HG03095 (cell line): ENCODE results near the gene SLC5A2.
"Not testable (repeated sequence)": the region's sequence is repeated elsewhere in the genome, so short reads cannot be mapped to it uniquely, and the experiment has no call there.

Experiments used
- ATAC-seq: cut with Tn5 transposase; IDR thresholded peaks from one replicate; pipeline ENCODE4 v1.9.1; 2021; ENCODE audit warnings: moderate library complexity; ENCODE audit not compliant: unreplicated experiment

Gene SLC5A2

DNA sequence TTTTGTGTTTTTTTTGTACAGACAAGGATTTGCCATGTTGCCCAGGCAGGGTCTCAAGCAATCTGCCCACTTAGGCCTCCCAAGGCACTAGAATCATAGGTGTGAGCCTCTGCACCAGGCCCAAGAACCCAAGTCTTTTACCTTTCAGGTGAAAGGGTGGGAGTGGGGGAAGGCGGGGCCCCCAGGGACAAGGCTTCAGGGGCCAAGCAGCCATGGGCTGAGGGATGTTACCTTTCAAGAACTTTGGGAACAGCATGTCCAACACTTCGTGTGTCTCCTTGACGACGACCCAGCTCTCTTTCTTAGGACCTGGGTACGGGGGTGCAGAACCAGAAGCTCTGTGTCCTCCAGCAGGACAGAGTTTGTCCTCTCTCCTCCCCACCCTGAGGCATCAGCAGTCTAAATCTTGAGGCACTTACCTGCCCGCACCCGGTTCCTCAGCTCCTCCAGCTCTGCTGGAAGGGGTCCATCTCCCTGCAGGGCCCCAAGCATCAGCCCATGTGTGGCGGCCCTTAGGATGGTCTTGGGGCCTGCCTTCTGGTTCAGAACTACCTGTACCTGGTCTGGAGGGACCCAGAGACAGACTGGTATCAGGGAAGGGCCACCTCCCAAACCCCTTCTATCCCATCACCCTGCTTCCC is 9.0 kb downstream of the SLC5A2 start:
- ATAC-seq = no peak

DNA sequence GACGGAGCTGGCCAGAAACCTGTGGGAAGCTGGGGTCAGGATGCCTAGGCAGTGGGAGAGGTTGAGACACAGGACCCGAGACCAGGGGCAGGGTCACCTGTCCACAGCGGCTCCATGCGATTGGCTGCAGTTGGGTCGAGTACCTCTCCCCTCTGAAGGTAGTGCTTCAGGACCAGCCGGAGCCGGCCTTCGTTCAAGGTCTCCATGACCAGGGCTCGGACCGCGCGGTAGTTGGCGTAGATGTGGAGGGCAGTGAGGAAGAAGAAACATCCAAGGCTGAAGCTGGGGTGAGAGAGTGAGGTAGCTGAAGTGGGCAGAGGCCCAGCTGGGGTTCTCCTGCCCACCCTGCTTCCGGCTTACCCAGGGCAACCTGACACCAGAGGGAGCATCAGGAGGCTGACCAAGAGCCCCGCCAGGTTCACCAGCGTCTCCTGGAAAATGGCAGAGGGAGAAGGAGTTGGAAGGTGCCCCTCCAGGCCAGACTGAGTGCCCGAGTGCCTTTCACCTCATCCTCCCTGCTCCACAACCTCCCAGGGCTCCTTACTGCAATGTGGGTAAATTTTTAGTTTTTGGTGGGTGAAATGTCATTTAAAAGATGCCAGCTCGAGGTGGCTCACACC is 10.7 kb downstream of the SLC5A2 start:
- no peak for ATAC-seq

- ATAC-seq = no peak
These were observed 13.7 kb downstream of the SLC5A2 start for GRCh38 chr16:31496670-31497069.

DNA sequence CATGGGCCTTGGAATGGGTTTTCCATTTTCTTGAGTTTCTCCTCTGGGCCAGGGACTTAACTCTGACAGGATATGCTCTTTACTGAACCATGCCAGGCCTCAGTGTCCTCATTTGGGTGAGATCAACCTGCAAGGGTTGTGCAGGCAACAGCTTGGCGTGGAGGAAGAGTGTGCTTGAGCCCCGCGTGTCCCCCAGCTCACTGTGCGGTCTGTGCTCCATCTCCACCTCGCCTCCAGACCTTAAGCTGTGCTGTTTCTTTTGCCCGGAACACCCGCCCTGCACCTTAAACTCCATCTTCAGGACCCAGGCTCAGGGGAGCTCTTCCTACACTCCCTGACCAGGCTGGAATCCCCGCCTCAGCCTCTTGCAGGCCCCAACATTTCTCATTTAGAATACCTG is 15.6 kb downstream of the SLC5A2 start:
- ATAC-seq = no peak

- no peak for ATAC-seq
These were observed 17.0 kb downstream of the SLC5A2 start for GRCh38 chr16:31499928-31500327.

DNA sequence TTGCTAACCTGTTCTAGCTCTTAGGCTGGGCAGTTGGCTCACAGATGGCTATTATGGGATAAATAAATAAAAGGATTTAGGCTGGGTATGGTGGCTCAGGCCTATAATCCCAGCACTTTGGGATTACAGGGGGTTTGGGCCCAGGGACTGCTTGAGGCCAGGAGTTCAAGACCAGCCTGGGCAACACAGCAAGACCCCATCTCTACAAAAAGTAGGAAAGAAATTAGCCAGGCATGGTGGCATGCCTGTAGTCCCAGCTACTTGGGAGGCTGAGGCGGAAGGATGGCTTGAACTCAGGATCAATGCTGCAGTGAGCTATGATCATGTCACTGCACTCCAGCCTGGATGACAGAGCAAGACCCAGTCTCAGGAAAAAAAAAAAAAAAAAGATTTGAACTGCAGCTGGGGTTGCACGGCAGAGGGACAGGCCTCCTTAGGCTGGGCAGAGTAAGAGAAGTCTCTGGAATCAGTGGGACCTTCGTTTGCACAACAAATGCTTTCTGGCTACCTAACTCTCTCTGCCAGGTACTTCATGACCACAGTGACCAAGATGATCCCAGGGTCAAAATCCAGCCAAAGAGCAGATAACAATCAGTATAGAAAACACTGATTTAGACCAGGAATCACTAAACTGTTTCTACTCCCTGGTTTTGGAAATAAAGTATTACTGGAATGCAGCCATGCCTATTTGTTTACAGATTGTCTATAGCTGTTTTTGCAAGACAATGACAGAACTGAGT is 18.5 kb downstream of the SLC5A2 start:
- ATAC-seq = no peak

DNA sequence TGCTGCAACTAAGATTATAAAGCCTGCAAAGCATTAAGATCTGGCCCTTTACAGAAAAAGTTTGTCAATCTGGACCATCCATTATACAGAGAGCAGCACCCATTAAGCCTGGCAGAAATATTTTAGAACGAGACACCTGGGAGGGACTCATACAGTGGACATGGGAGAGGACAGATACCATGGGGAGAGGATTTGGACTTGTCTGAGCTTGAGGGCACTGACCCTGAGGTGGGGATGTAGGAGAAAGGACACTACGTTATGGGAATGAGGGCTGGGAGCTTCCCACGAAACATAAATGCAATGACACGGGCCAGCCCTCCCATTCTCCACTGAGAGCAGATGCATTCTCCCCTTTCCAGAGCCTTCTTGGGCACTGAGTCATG is 19.0 kb downstream of the SLC5A2 start:
- no peak for ATAC-seq

DNA sequence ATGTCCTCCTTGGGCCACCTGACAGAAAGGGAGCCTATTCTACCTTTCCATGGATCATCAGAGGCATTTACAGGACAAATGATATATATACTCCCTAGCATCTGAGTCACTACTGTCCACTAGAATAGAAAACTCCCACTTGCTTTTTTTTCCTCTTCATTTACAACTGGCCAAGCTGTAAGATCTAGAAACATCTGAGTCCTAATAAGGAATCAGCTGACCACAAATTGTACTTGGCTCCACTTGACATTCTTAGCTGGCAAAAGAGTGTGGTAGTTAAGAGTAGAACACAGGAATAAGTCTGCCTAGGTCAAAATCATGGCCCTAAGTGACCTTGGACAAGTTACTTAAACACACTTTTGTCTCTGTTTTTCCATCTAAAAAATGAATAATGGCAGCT is 20.1 kb downstream of the SLC5A2 start:
- ATAC-seq = no peak

DNA sequence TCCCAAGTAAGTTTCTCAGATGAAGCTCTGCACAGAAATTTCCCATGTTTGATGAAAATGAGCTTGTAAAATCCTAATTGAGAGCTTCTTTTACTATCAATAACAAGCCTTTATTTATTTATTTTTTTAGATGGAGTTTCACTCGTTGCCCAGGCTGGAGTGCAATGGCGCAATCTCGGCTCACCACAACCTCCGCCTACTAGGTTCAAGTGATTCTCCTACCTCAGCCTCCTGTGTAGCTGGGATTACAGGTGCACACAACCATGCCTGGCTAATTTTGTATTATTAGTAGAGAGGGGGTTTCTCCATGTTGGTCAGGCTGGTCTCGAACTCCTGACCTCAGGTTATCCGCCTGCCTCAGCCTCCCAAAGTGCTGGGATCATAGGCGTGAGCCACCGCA is 20.6 kb downstream of the SLC5A2 start:
- ATAC-seq = not testable (repeated sequence)

- ATAC-seq = no peak
These were observed 21.2 kb downstream of the SLC5A2 start for GRCh38 chr16:31504159-31504558.

GRCh38 chr16:31505483-31505882 is 22.6 kb downstream of the SLC5A2 start:
- ATAC-seq = no peak

GRCh38 chr16:31507617-31507928 is 24.6 kb downstream of the SLC5A2 start:
- ATAC-seq = peak; percentile 1

- ATAC-seq = peak; percentile 88
These were observed 25.2 kb downstream of the SLC5A2 start, which contains the start of gene RUSF1 for GRCh38 chr16:31507929-31508705. RUSF1 (minus strand) TSS chr16:31508391; CDS start chr16:31508373, 18 bp downstream.

DNA sequence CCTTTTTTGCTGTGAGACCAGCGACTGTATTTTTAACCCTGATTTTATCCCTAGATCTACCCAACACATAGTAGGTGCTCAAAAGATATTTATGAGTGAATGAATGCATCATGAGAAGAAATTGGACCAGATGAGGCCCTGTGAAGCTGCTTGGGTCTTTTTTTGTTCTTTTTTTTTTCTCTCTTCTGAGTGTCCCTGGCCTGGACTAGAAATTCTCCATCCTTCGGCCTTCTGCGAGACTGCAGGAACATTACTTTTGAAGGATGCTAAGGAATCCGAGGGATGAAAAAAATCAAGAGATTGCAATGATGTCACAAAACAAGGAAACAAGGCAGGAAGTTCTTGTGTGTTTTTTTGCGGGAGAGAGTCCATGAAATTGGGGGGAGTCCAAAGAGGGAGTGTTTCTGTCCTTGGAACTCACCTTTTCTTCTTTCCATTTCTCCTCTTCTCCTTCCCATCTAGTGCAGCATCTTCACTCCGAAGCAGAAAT is 25.8 kb downstream of the SLC5A2 start:
- ATAC-seq = no peak

DNA sequence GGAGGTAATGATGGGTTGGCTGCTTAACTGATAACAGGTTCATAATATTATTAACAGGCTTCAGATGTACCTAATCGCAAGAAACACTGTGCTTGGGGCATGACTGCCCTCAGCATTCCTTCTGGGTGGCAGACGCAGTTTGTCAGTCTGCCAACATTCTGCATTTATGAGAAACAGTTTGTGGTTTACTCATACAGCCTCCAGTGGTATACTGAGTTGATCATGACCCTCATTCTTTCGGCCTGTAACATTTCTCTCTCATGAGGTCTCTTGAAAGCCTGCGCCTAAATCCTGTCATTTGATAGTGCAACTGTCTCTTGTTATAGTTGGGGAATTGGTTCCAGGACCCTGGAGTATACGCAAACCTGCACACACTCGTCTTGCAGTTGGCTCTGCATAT is 30.2 kb downstream of the SLC5A2 start:
- no peak for ATAC-seq

DNA sequence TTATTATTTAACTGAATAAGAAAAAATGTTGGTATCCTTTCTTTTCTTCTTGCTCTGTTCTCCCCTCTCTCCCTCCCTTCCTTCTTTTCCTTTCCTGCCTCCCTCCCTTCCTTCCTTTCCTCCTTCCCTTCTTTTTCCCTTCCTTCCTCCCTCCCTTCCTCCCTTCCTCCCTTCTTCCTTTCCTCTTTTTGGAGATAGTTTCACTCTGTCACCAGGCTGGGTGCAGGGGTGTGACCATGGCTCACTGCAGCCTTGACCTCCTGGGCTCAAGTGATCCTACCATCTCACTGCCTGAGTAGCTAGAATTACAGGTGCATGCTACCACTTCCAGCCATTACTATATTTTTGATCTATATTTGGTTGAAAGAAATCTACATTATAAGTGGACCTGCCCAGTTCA is 31.0 kb downstream of the SLC5A2 start:
- no peak for ATAC-seq

GRCh38 chr16:31517800-31518402 is 35.0 kb downstream of the SLC5A2 start:
- ATAC-seq = no peak

GRCh38 chr16:31519759-31520431 is 37.0 kb downstream of the SLC5A2 start:
- ATAC-seq = no peak

- no peak for ATAC-seq
These were observed 38.4 kb downstream of the SLC5A2 start for GRCh38 chr16:31521368-31521767.

GRCh38 chr16:31522071-31522470 is 39.1 kb downstream of the SLC5A2 start:
- ATAC-seq = no peak
